Heart left ventricle (tissue), 16 donors: ENCODE data around the gene VPS39. TPM values are rescaled to one million over a fixed set of nuclear protein-coding genes. Genes with fewer than 3 reads are reported as not detected.

Source experiments
- ATAC-seq, 4 donors: fragments of 200-7000 bp; cut with Tn5 transposase; one replicate each; pipeline ENCODE4 v1.9.1; 2020 to 2022; ENCODE audit warnings: moderate library complexity in 4 of 4, mild to moderate bottlenecking in 3 of 4, moderate number of reproducible peaks in 1 of 4
- DNase-seq, 5 donors: peaks; one replicate each; pipeline ENCODE4 v3.0.0-alpha.2; 2020
- H3K27ac ChIP-seq, 12 donors: fragments of 200-600 bp; sonication (generic) in 4 of 12; one replicate each; pipeline versions ENCODE4 v1.5.0 to v1.8.0; 2016 to 2022; ENCODE audit warnings: mild to moderate bottlenecking in 2 of 12
- H3K27me3 ChIP-seq, 9 donors: fragments of 200-600 bp; sonication (generic) in 2 of 9; one replicate each; pipeline versions ENCODE4 v1.5.1 to v1.8.0; 2016 to 2022; ENCODE audit warnings: mild to moderate bottlenecking in 3 of 9
- H3K36me3 ChIP-seq, 9 donors: fragments of 200-600 bp; sonication (generic) in 2 of 9; one replicate each; pipeline versions ENCODE4 v1.5.0 to v1.8.0; 2018 to 2022; ENCODE audit warnings: mild to moderate bottlenecking in 2 of 9
- H3K4me1 ChIP-seq, 12 donors: fragments of 200-600 bp; sonication (generic) in 4 of 12; one replicate each; pipeline versions ENCODE4 v1.5.0 to v1.8.0; 2016 to 2022; ENCODE audit warnings: mild to moderate bottlenecking in 3 of 12
- H3K4me3 ChIP-seq, 12 donors: fragments of 200-600 bp; sonication (generic) in 4 of 12; one replicate each; pipeline versions ENCODE4 v1.5.0 to v1.8.0; 2017 to 2022; ENCODE audit warnings: mild to moderate bottlenecking in 9 of 12, moderate library complexity in 4 of 12
- H3K9me3 ChIP-seq, 12 donors: fragments of 200-600 bp; sonication (generic) in 4 of 12; one replicate each; pipeline versions ENCODE4 v1.5.0 to v1.8.0; 2016 to 2022; ENCODE audit warnings: mild to moderate bottlenecking in 1 of 12
- POLR2A ChIP-seq, 2 donors: fragments of 450-650 bp; IDR thresholded peaks; one replicate each; pipeline ENCODE4 v1.6.1; 2017; ENCODE audit warnings: antibody characterized with exemption in 2 of 2, mild to moderate bottlenecking in 2 of 2, moderate library complexity in 2 of 2
- WGBS, 4 donors: extraction: QIAGEN DNeasy Blood & Tissue Kit in 2 of 4; methylation state at CpG; one replicate each; pipeline versions ENCODE4 v1.1.5 to v1.1.7; 2013 to 2018; 5-methylcytosine and 5-hydroxymethylcytosine counted together
- intact Hi-C, 10 donors: fragments of 100-400 bp; cut with DNase I; formaldehyde crosslinking; loops; one replicate each; pipeline versions ENCODE4 v1.11.1 to v1.14.2; 2022
- polyA plus RNA-seq, 2 donors: library from polyadenylated mRNA; stranded (reverse); fragments of 200-250 nt; gene quantifications; one replicate each; pipeline ENCODE4 v1.2.3, GENCODE V29; 2013
- total RNA-seq, 9 donors: library from RNA; depleted of rRNA in 2 of 9; stranded (reverse); fragments of >200 nt in 2 of 9; fragmentation: NEBNext Ultra II Directional in 3 of 9; extraction: Animal tissue kit (Norgen Biotek cat#: 25700) in 3 of 9; gene quantifications; one replicate each; pipeline versions ENCODE4 v1.1.0 to v1.2.4, GENCODE V29; 2016 to 2023
- TF ChIP-seq, protein P1 (sequence below), 12 donors: fragments of 200-600 bp; sonication (generic) in 4 of 12; IDR thresholded peaks; one replicate each; pipeline versions ENCODE4 v1.5.0 to v1.8.0; 2018 to 2022; ENCODE audit warnings: antibody characterized with exemption in 12 of 12, mild to moderate bottlenecking in 5 of 12
- donor health status: ischemic (EF 13 %, LVEDD 7.1; RV severe dilation, severe dysfunction).
- donor health status: healthy with polysubstance abuse.
- donor health status: DM: no; HTN: yes; CAD: no.
- donor health status: DM: no; HTN: no; CAD: no.
- donor health status: ischemic (EF 25% LVEDD 6.9; RV normal size, moderate dysfunction).
- donor health status: ischemic (EF 25% LVEDD 5.7; RV mildly dilated, moderate dysfunction).
- donor health status: healthy.
- donor health status: DM: yes; HTN: yes; CAD: no.
- donor health status: ischemic (EF 35%, LVEDD 5.7; RV mildly dilated, moderate dysfunction).
- donor health status: nonischemic (EF 11% LVEDD 7.7; RV severe dilation, severe dysfunction).
- donor health status: DM: yes; HTN: yes; CAD: no.
- donor health status: PGD.
- donor health status: ischemic (EF 29% LVEDD 5.4; RV normal size, mild dysfunction).
- donor health status: nonischemic (EF 23%, LVEDD 6.1; RV moderate dilation, normal function).

VPS39 gene
- total and polyA plus RNA-seq, 11 donors, result 33.8 to 59.9 (median 48.0) TPM

DNA sequence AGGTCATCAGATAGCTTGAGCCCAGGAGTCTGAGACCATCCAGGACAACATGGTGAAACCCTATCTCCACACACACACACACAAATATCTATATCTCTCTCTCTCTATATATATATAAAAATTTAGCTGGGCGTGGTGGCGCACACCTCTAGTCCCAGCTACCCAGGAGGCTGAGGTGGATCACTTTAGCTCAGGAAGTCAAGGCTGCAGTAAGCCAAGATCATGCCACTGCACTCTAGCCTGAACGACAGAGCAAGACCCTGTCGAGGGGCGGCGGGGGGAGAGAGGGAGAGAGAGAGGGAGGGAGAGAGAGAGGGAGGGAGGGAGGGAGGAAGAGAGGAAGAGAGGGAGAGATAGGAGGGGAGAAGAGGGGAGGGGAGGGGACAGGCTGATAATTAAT, 79.6 kb downstream of the VPS39 start:
- no peak overlapping the region for H3K27ac ChIP-seq
- WGBS, 4 donors, result 60 to 65% (median 62%) methylated on average over 6 of the region's 6 CpGs
- intact Hi-C loops, result no loop called here
- no peaks in the 10 kb centered on the region for H3K36me3 ChIP-seq
- no peak for DNase-seq
- H3K4me1 ChIP-seq, result no peaks in the 10 kb centered on the region
- TF ChIP-seq, protein P1, sequence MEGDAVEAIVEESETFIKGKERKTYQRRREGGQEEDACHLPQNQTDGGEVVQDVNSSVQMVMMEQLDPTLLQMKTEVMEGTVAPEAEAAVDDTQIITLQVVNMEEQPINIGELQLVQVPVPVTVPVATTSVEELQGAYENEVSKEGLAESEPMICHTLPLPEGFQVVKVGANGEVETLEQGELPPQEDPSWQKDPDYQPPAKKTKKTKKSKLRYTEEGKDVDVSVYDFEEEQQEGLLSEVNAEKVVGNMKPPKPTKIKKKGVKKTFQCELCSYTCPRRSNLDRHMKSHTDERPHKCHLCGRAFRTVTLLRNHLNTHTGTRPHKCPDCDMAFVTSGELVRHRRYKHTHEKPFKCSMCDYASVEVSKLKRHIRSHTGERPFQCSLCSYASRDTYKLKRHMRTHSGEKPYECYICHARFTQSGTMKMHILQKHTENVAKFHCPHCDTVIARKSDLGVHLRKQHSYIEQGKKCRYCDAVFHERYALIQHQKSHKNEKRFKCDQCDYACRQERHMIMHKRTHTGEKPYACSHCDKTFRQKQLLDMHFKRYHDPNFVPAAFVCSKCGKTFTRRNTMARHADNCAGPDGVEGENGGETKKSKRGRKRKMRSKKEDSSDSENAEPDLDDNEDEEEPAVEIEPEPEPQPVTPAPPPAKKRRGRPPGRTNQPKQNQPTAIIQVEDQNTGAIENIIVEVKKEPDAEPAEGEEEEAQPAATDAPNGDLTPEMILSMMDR (IDR thresholded peaks at IDR 0.05), result no peak
- TF ChIP-seq POLR2A (IDR thresholded peaks at IDR 0.05), result no peak
- H3K27me3 ChIP-seq, result peaks cover 0 to 18% (median 0%) of the 10 kb centered on the region in 9 donors
- no peak for ATAC-seq
- H3K9me3 ChIP-seq, result no peaks in the 10 kb centered on the region
- no peak overlapping the region for H3K4me3 ChIP-seq

DNA sequence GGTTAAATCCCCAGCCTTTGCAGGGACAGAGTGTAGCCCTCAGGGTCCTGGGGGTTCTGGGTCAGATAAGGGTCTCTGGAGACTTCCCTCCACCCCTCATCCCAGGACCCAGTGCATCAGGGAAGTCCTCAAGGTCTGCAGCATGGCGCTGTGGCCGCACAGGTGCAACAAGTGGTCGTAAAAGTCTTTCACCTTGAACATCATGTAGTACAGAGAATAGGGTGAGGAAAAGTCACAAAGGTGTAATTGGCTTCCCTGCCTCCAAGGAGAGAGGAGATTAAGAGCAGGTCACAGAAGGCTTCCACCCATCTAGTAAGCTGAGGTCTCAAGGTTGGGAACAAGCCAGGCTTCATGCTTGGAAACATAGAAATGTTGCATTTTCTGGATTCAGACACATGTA, 84.6 kb downstream of the VPS39 start:
- intact Hi-C loops, result no loop called here
- WGBS, 4 donors, result 90 to 98% (median 96%) methylated on average over 3 of the region's 3 CpGs

DNA sequence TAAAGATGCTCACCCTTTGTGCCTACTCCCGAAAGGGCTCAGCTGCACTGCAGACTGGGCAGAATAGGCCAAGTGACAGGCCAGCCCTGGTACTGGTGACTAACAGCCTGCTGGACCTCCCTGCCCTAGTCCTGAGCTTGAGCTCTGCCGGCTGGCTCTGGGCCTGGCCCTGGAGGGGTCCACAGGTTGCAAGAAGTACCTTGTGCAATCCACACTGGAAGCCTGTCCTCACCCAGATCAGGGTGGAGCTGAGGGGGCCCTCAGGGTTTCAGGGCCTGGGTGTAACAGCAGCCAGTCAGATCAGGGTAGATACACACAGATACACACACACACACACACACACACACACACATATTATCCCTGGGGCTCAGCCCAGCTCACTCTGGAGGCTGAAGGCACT, 86.4 kb downstream of the VPS39 start:
- no peak for ATAC-seq
- intact Hi-C loops, result no loop called here

More for the DNA sequence above, 84.6 kb downstream of the VPS39 start:
- ATAC-seq, result no peak
- Histone ChIP-seq H3K4me1 (peaks cover 0 to 5% (median 0%) of the 10 kb centered on the region in 12 donors), H3K36me3 (no peaks in the 10 kb centered on the region), H3K27me3 (peaks cover 0 to 11% (median 0%) of the 10 kb centered on the region in 9 donors), H3K4me3 (no peak overlapping the region), H3K9me3 (no peaks in the 10 kb centered on the region), H3K27ac (no peak overlapping the region)
- TF ChIP-seq, protein P1 (IDR thresholded peaks at IDR 0.05), result no peak
- TF ChIP-seq POLR2A (IDR thresholded peaks at IDR 0.05), result no peak
- no peak for DNase-seq

DNA sequence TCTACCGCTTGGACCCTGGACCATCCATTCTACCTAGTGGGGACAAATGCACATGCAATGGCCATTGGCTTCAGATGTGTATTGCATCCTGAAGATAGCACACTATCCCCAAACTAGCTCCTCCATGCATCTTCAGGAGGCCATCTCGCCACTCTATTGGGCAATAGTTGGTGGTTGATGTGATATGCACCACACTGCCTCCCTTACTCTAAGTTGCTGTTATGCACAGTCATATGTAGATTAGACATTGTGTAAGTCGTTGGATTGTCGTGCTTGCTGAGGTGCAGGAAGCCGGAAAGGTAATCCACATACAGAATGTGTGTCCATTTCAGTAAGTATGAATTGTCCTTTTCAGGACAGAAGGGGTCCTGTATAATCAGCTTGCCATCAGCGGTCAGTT, 87.1 kb downstream of the VPS39 start:
- H3K27ac ChIP-seq, result no peak overlapping the region
- ATAC-seq, result no peak
- no peak for DNase-seq
- TF ChIP-seq, protein P1 (IDR thresholded peaks at IDR 0.05), result no peak
- TF ChIP-seq POLR2A (IDR thresholded peaks at IDR 0.05), result no peak
- H3K36me3 ChIP-seq, result no peaks in the 10 kb centered on the region
- no peak overlapping the region for H3K4me3 ChIP-seq
- no peaks in the 10 kb centered on the region for H3K27me3 ChIP-seq
- H3K4me1 ChIP-seq, result peaks cover 0 to 5% (median 0%) of the 10 kb centered on the region in 12 donors
- WGBS, 4 donors, result 90 to 94% (median 93%) methylated on average over 6 of the region's 6 CpGs
- peaks cover 0 to 8% (median 0%) of the 10 kb centered on the region in 12 donors for H3K9me3 ChIP-seq
- intact Hi-C loops, result no loop called here

More for the DNA sequence above, 86.4 kb downstream of the VPS39 start:
- 42 to 78% (median 65%) methylated on average over 2 of the region's 2 CpGs for WGBS, 4 donors
- Histone ChIP-seq H3K27ac (no peak overlapping the region), H3K4me3 (no peak overlapping the region), H3K9me3 (peaks cover 0 to 1% (median 0%) of the 10 kb centered on the region in 12 donors), H3K36me3 (no peaks in the 10 kb centered on the region), H3K27me3 (no peaks in the 10 kb centered on the region), H3K4me1 (peaks cover 0 to 5% (median 0%) of the 10 kb centered on the region in 12 donors)
- no peak for DNase-seq
- no peak for TF ChIP-seq POLR2A (IDR thresholded peaks at IDR 0.05)
- TF ChIP-seq, protein P1 (IDR thresholded peaks at IDR 0.05), result no peak
